Measurements from ENCODE around the gene PHF12. TPM values are rescaled to one million over a fixed set of nuclear protein-coding genes. Genes with fewer than 3 reads are reported as not detected.
A peak's percentile ranks its signal among the peaks of the same experiment; 100 is the strongest.

The PHF12 gene
- total and polyA plus RNA-seq, 2 of the 8 experiments (the other 6 are each of a cell fraction or from before 2014, with no cell fraction given) = 38.8 to 65.7 TPM

DNA sequence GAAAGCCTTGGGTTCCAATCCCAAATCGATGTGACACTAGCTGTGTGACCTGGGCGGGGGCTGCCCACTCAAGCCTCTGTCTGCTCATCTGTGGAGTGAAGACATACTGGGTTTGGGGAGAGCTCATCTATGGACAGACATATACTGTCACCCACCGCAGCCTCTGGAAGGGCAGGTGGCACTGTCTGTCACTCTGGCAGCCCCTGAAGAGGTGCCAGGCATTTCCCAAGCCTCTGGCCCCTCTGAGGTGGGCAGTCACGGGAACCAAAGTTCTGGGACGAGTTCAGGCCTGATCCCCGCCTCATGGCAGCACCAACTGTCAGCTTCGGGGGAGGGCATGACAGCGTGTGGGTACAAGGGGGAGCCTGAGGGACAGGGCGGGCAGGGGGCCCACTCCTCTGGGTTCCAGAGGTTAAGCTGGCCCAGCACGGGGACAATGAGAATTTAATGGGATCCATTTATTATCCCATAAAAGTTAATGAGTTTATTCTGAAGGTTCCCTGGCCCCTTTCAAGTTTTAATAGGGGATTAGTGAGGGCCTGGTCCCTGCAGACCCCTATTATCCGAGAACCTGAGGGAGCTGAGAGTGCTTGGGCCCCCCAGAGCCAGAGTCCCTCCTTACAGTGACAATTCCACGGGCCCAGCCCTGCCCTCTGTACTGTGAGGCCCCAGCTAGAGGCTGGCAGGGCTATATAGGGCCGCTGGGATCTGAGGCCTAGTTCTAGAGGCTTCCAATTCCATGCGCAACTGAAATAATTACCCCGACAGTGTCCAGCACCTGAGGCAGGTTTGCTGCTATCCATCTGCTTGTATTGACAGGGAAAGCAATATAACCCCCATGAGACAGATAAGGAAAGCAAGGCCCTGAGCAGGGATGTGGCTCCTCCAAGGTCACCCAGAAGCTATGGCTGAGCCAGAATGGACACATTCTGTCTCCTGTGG lies 35.7 kb upstream of the PHF12 start:
- Histone ChIP-seq H3K14ac (ENCODE audit: insufficient read length) (no peak overlapping the region), H2BK120ac (replicated peaks; ENCODE audit: low read depth, low read length) (peak overlapping the region; percentile 41), H3K4me1 (replicated peaks in 1 of 4; ENCODE audit: control insufficient read depth in 3 of 4, insufficient read depth in 4 of 4, low read length in 3 of 4) (peaks cover 14 to 18% (median 16%) of the 10 kb centered on the region in 4 experiments), H4K8ac (ENCODE audit: extremely low read depth, insufficient read depth, low read length) (peak overlapping the region; percentile 42; the same call in 1 of the 2 replicates), H3K18ac (ENCODE audit: extremely low read depth, low read length) (peak overlapping the region; percentile 5; the same call in 1 of the 2 replicates), H3K9ac (replicated peaks in 1 of 4; ENCODE audit: extremely low read depth in 1 of 4, low read depth in 3 of 4, low read length in 3 of 4) (no peak overlapping the region), H3K27ac (ENCODE audit: low read depth, low read length) (no peak overlapping the region), H4K5ac (ENCODE audit: insufficient read length, low read depth, low read length) (no peak overlapping the region), H3K56ac (replicated peaks; ENCODE audit: insufficient read length, low read depth, low read length) (no peak overlapping the region), H4K91ac (replicated peaks; ENCODE audit: insufficient read length, low read length) (peak overlapping the region; percentile 90), H3K79me1 (ENCODE audit: low read depth, low read length) (no peaks in the 10 kb centered on the region; the same call in 1 of the 2 replicates), H4K20me1 (replicated peaks in 1 of 2; ENCODE audit: control insufficient read depth in 1 of 2, insufficient read depth in 2 of 2, low read length in 2 of 2) (no peaks in the 10 kb centered on the region), H2AK5ac (ENCODE audit: low read depth, low read length) (no peak overlapping the region), H3K79me2 (ENCODE audit: control insufficient read depth in 1 of 2, insufficient read depth in 2 of 2, low read length in 2 of 2) (no peaks in the 10 kb centered on the region), H2BK15ac (ENCODE audit: low read length) (peak overlapping the region; percentile 92; the same call in 1 of the 2 replicates), H3K23me2 (ENCODE audit: low read depth, low read length) (no peaks in the 10 kb centered on the region; the same call in 1 of the 2 replicates), H2BK5ac (ENCODE audit: low read depth, low read length) (peak overlapping the region; percentile 82; the same call in 1 of the 2 replicates), H3K4me2 (ENCODE audit: insufficient read depth in 1 of 2, low read depth in 2 of 2, low read length in 2 of 2) (peak overlapping the region; percentile 53 to 57; a peak in 1 of 4 replicates), H3K9me3 (ENCODE audit: insufficient read depth in 2 of 2, low read depth in 1 of 2, low read length in 1 of 2) (no peaks in the 10 kb centered on the region), H2AFZ (ENCODE audit: low read length) (no peak overlapping the region), H2BK12ac (ENCODE audit: low read depth, low read length) (peak overlapping the region; percentile 92; the same call in 1 of the 2 replicates), H3K4me3 (ENCODE audit: extremely low read depth in 1 of 4, insufficient read depth in 2 of 4, low read depth in 3 of 4, low read length in 4 of 4) (no peak overlapping the region), H3K27me3 (replicated peaks in 1 of 4; ENCODE audit: control insufficient read depth in 3 of 4, extremely low read depth in 1 of 4, insufficient read depth in 3 of 4, low read length in 3 of 4) (no peaks in the 10 kb centered on the region; a peak in 2 of 7 replicates), H3K36me3 (ENCODE audit: control insufficient read depth in 2 of 4, insufficient read depth in 4 of 4, low read length in 3 of 4) (no peaks in the 10 kb centered on the region), H2BK20ac (ENCODE audit: low read length) (peak overlapping the region; percentile 67; the same call in 1 of the 2 replicates), H3K23ac (ENCODE audit: insufficient read length) (no peak overlapping the region), H3K4ac (replicated peaks; ENCODE audit: insufficient read length, low read depth, low read length) (peak overlapping the region; percentile 30)
- ChIA-PET POLR2A (ENCODE audit: partially characterized antibody) (interaction anchor here (0.7 to 3.1 kb wide), 7 partner anchors 11 to 305 kb away, joined by 3 to 14 read pairs (median 3); no protein-coding TSS in a partner anchor), CTCF (ENCODE audit: partially characterized antibody) (interaction anchor here (0.7 to 3.2 kb wide), 16 partner anchors 9 to 285 kb away, joined by 3 to 23 read pairs (median 4); no protein-coding TSS in a partner anchor)
- FAIRE-seq (no peak), DNase-seq (ENCODE audit: low read depth in 1 of 2, low spot score in 2 of 2) (no peak)
- WGBS, 2 experiments (ENCODE audit: extremely low coverage in 1 of 2, insufficient coverage in 1 of 2, insufficient read length in 1 of 2, insufficient replicate concordance in 2 of 2, low coverage in 1 of 2, low lambda C conversion rate in 2 of 2, missing lambda C conversion rate in 1 of 2) = 88% methylated on average over 15 of the region's 15 CpGs; no CpG with 5 or more reads in 1 of the 2 experiments
- TF ChIP-seq BRCA1 (IDR thresholded peaks at IDR 0.05; ENCODE audit: low read depth, low read length) = no peak
- no peak for TF ChIP-seq GABPA (IDR thresholded peaks at IDR 0.05; ENCODE audit: borderline replicate concordance, insufficient read depth, low read length)
- no peak for TF ChIP-seq SUZ12 (IDR thresholded peaks at IDR 0.05; ENCODE audit: low read length)
- no peak for TF ChIP-seq RAD21 (IDR thresholded peaks at IDR 0.05 in 1 of 2, conservative IDR thresholded peaks at IDR 0.05 in 1 of 2; ENCODE audit: low read depth in 2 of 2, low read length in 2 of 2)
- no peak for TF ChIP-seq SIX5 (IDR thresholded peaks at IDR 0.05; ENCODE audit: low read depth, low read length)
- TF ChIP-seq SRF (IDR thresholded peaks at IDR 0.05; ENCODE audit: low read depth, low read length) = no peak
- no peak for TF ChIP-seq YY1 (IDR thresholded peaks at IDR 0.05; ENCODE audit: low read depth, low read length)
- TF ChIP-seq CREB1 (IDR thresholded peaks at IDR 0.05) = no peak
- no peak for TF ChIP-seq EP300 (IDR thresholded peaks at IDR 0.05; ENCODE audit: borderline replicate concordance in 1 of 2, low read depth in 2 of 2, low read length in 2 of 2)
- no peak for TF ChIP-seq GTF2F1 (IDR thresholded peaks at IDR 0.05; ENCODE audit: borderline replicate concordance, low read depth, low read length)
- no peak for TF ChIP-seq ASH2L (IDR thresholded peaks at IDR 0.05; ENCODE audit: low read length)
